Choroid plexus epithelial cell (primary cell): Measurements from ENCODE around the gene CCNF.

Experiments used
- DNase-seq: peaks from one replicate; pipeline ENCODE4 v3.0.0-alpha.2; 2010; ENCODE audit warnings: low read depth
- H3K4me3 ChIP-seq: 2 replicates; pipeline ENCODE4 v1.5.1; 2011; ENCODE audit warnings: low read depth, mild to moderate bottlenecking, control low read depth, low read length, moderate library complexity
- CTCF ChIP-seq: conservative IDR thresholded peaks from 2 replicates; pipeline ENCODE4 v1.5.1; 2011; ENCODE audit warnings: low read depth, mild to moderate bottlenecking, control low read depth, inconsistent platforms, low read length, moderate library complexity

The CCNF gene

GRCh38 chr16:2424061-2425007 lies 4.9 kb upstream of the CCNF start:
- no peak for DNase-seq
- H3K4me3 ChIP-seq = no peak overlapping the region
- TF ChIP-seq CTCF = no peak

GRCh38 chr16:2425008-2425518 lies 4.2 kb upstream of the CCNF start:
- DNase-seq = no peak
- H3K4me3 ChIP-seq = no peak overlapping the region
- TF ChIP-seq CTCF = no peak

- TF ChIP-seq CTCF = no peak
- DNase-seq = no peak
- H3K4me3 ChIP-seq = no peak overlapping the region
Measured at GRCh38 chr16:2425825-2426430, 3.3 kb upstream of the CCNF start.

- TF ChIP-seq CTCF = no peak
- no peak overlapping the region for H3K4me3 ChIP-seq
- no peak for DNase-seq
Measured at GRCh38 chr16:2426941-2427361, 2.3 kb upstream of the CCNF start.

- DNase-seq = no peak
- TF ChIP-seq CTCF = no peak
- no peak overlapping the region for H3K4me3 ChIP-seq
Measured at GRCh38 chr16:2427526-2427925, 1.7 kb upstream of the CCNF start.

GRCh38 chr16:2428051-2428783 lies 1.0 kb upstream of the CCNF start:
- peak; percentile 52 for TF ChIP-seq CTCF
- H3K4me3 ChIP-seq = peak overlapping the region; percentile 84
- DNase-seq = peak; percentile 30
